ENCODE data around the gene DHX15.

DHX15 gene

GRCh38 chr4:24482871-24483270 lies 101.5 kb downstream of the DHX15 start:
- DNase-seq (ENCODE audit: low spot score): no peak

- no peak for DNase-seq (ENCODE audit: low spot score)
These were observed 106.4 kb downstream of the DHX15 start for GRCh38 chr4:24477919-24478318.

Measured in hematopoietic multipotent progenitor cell treated with erythropoietin and hydrocortisone succinate and interleukin-3 and kit ligand, for 17 days (in vitro differentiated cells).